Measurements from ENCODE around the gene ESR2. TPM values are rescaled to one million over a fixed set of nuclear protein-coding genes. Genes with fewer than 3 reads are reported as not detected.
"Not testable (repeated sequence)": the region's sequence is repeated elsewhere in the genome, so short reads cannot be mapped to it uniquely, and the experiment has no call there.

The ESR2 gene
- total and polyA plus RNA-seq, 12 donors = 0.12 to 1.6 (median 0.73) TPM

- ATAC-seq (no peak), DNase-seq (no peak)
- Histone ChIP-seq H3K4me3 (no peak overlapping the region), H3K27me3 (no peaks in the 10 kb centered on the region), H3K27ac (no peak overlapping the region), H3K9me3 (peaks cover 0 to 10% (median 0%) of the 10 kb centered on the region in 11 donors), H3K4me1 (peaks cover 0 to 9% (median 0%) of the 10 kb centered on the region in 9 donors), H3K36me3 (peaks cover 0 to 64% (median 2%) of the 10 kb centered on the region in 9 donors)
- TF ChIP-seq CTCF (IDR thresholded peaks at IDR 0.05) = no peak
- 79 to 90% methylated on average over 2 of the region's 2 CpGs for whole genome bisulfite sequencing, 2 donors
- intact Hi-C loops (cut with DNase I) = loop anchor here in 2 of 10 donors (10.0 kb wide), 2 partner anchors 250 to 260 kb away; partner anchors contain the start of gene ESR2 (in 1 of the 2)
Observed at GRCh38 chr14:64045091-64045490, 249.1 kb downstream of the ESR2 start.

GRCh38 chr14:64043296-64043695, 250.9 kb downstream of the ESR2 start:
- H3K27ac ChIP-seq, ATAC-seq, DNase-seq, H3K4me3 ChIP-seq, H3K4me1 ChIP-seq, H3K27me3 ChIP-seq: not testable (repeated sequence)
- 96 to 98% methylated on average over 6 of the region's 6 CpGs for WGBS, 2 donors
- intact Hi-C loops (cut with DNase I) = loop anchor here in 2 of 10 donors (10.0 kb wide), 2 partner anchors 252 to 262 kb away; partner anchors contain the start of gene ESR2 (in 1 of the 2)
- Histone ChIP-seq H3K9me3 (peaks cover 0 to 10% (median 0%) of the 10 kb centered on the region in 11 donors), H3K36me3 (peaks cover 0 to 55% (median 0%) of the 10 kb centered on the region in 9 donors)

GRCh38 chr14:64040044-64040443, 254.1 kb downstream of the ESR2 start:
- intact Hi-C loops (cut with DNase I) = loop anchor here in 2 of 10 donors (10.0 kb wide), 2 partner anchors 255 to 265 kb away; partner anchors contain the start of gene ESR2 (in 1 of the 2)
- H3K36me3 ChIP-seq = peaks cover 0 to 39% (median 0%) of the 10 kb centered on the region in 9 donors
- WGBS, 2 donors = 89 to 90% methylated on average over 2 of the region's 2 CpGs
- no peak overlapping the region for H3K27ac ChIP-seq
- ATAC-seq (no peak), DNase-seq (no peak)
- peak in 5 of 9 donors; percentile 17 to 44 (median 28) for TF ChIP-seq CTCF (IDR thresholded peaks at IDR 0.05)
- no peak overlapping the region for H3K4me3 ChIP-seq
- H3K9me3 ChIP-seq = peaks cover 0 to 10% (median 0%) of the 10 kb centered on the region in 11 donors
- no peaks in the 10 kb centered on the region for H3K27me3 ChIP-seq
- peaks cover 0 to 9% (median 0%) of the 10 kb centered on the region in 9 donors for H3K4me1 ChIP-seq

- H3K27me3 ChIP-seq = no peaks in the 10 kb centered on the region
- H3K36me3 ChIP-seq = peaks cover 0 to 49% (median 0%) of the 10 kb centered on the region in 9 donors
- no peak overlapping the region for H3K27ac ChIP-seq
- H3K9me3 ChIP-seq = peaks cover 0 to 10% (median 0%) of the 10 kb centered on the region in 11 donors
- intact Hi-C loops (cut with DNase I) = no loop called here
- ATAC-seq (no peak), DNase-seq (no peak)
- WGBS, 2 donors = 96 to 98% methylated on average over 4 of the region's 5 CpGs
- peaks cover 0 to 9% (median 0%) of the 10 kb centered on the region in 9 donors for H3K4me1 ChIP-seq
- TF ChIP-seq CTCF (IDR thresholded peaks at IDR 0.05) = no peak
- no peak overlapping the region for H3K4me3 ChIP-seq
Observed at GRCh38 chr14:64038841-64039542, 255.2 kb downstream of the ESR2 start.

- H3K27ac ChIP-seq; H3K27me3 ChIP-seq; H3K4me1 ChIP-seq; intact Hi-C loops (cut with DNase I); DNase-seq; ATAC-seq; H3K4me3 ChIP-seq; H3K9me3 ChIP-seq: not testable (repeated sequence)
- 98% methylated on average over 48 to 65 of the region's 66 CpGs for WGBS, 2 donors
- H3K36me3 ChIP-seq = peaks cover 0 to 51% (median 0%) of the 10 kb centered on the region in 9 donors
Observed at GRCh38 chr14:64037869-64038745, 256.1 kb downstream of the ESR2 start.
